Measurements from ENCODE around the gene CABP4.

DNA sequence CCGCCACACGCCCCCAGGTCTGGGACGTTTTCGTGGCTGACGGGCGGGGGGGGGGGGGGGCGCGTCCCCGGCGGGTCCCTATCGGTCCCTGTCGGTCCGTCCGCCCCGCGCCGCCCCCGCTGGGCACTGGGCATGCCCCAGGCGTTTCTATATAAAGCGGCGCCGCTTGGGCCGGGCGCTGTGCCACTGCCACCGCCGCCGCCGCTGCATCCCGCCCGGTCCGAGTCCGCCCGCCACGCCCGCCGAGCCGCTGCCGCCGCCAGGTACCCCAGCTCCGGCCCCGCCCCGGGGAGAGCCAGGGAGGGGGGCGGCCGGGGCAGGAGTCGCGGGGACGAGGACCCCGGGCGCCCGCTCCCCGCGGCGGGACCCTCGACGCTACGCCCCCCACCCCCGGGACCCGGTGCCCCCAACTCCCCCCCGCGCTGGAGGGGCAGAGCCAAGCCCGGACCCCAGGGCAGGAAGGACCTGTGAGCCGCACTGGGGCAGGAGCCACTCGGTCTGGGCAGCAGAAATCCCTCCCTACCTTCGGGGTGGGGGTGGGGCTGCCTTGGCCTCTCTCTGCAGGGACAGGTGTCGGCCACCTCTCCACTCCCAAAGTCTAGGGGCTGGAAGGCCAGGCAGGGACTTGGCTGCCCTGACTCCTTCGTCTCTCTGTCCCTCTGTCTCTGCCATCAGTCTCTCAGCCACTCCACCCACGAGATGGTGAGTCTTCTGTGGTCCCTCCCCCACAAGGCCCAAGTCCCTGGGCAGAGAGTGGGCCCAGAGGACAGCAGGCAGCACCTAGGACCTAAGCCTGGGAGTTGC is 39.5 kb upstream of the CABP4 start, which contains the start of gene CARNS1:
- TF ChIP-seq, protein P1, sequence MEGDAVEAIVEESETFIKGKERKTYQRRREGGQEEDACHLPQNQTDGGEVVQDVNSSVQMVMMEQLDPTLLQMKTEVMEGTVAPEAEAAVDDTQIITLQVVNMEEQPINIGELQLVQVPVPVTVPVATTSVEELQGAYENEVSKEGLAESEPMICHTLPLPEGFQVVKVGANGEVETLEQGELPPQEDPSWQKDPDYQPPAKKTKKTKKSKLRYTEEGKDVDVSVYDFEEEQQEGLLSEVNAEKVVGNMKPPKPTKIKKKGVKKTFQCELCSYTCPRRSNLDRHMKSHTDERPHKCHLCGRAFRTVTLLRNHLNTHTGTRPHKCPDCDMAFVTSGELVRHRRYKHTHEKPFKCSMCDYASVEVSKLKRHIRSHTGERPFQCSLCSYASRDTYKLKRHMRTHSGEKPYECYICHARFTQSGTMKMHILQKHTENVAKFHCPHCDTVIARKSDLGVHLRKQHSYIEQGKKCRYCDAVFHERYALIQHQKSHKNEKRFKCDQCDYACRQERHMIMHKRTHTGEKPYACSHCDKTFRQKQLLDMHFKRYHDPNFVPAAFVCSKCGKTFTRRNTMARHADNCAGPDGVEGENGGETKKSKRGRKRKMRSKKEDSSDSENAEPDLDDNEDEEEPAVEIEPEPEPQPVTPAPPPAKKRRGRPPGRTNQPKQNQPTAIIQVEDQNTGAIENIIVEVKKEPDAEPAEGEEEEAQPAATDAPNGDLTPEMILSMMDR (conservative IDR thresholded peaks at IDR 0.05) = no peak
- no peak for TF ChIP-seq EZH2 (IDR thresholded peaks at IDR 0.05; ENCODE audit: low read depth)
